Right lobe of liver (tissue), 6 donors: ENCODE data around the gene SLC26A8. TPM values are rescaled to one million over a fixed set of nuclear protein-coding genes. Genes with fewer than 3 reads are reported as not detected.
A peak's percentile ranks its signal among the peaks of the same experiment; 100 is the strongest.

ENCODE experiments used
- ATAC-seq, 4 donors: fragments of 200-7000 bp; cut with Tn5 transposase; one replicate each; pipeline ENCODE4 v1.9.1; 2020; ENCODE audit warnings: mild to moderate bottlenecking in 4 of 4, moderate library complexity in 4 of 4
- DNase-seq, 3 donors: peaks; one replicate each; pipeline ENCODE4 v3.0.0-alpha.2; 2020
- H3K27ac ChIP-seq, 3 donors: fragments of 200-600 bp; one replicate each; pipeline ENCODE4 v1.8.0; 2022
- H3K27me3 ChIP-seq, 2 donors: fragments of 200-600 bp; one replicate each; pipeline ENCODE4 v1.8.0; 2022
- H3K36me3 ChIP-seq, 4 donors: fragments of 200-600 bp; sonication (generic) in 1 of 4; one replicate each; pipeline versions ENCODE4 v1.5.1 to v1.8.0; 2017 to 2022; ENCODE audit warnings: control low read depth in 1 of 4
- H3K4me1 ChIP-seq, 4 donors: fragments of 200-600 bp; sonication (generic) in 1 of 4; one replicate each; pipeline versions ENCODE4 v1.5.1 to v1.8.0; 2017 to 2022; ENCODE audit warnings: control low read depth in 1 of 4
- H3K4me3 ChIP-seq, 3 donors: fragments of 200-600 bp; one replicate each; pipeline ENCODE4 v1.8.0; 2022
- H3K9me3 ChIP-seq, 4 donors: fragments of 200-600 bp; sonication (generic) in 1 of 4; one replicate each; pipeline versions ENCODE4 v1.5.1 to v1.8.0; 2017 to 2022; ENCODE audit warnings: control low read depth in 1 of 4
- POLR2A ChIP-seq: fragments of 450-650 bp; IDR thresholded peaks from one replicate; pipeline ENCODE4 v1.6.1; 2017; ENCODE audit warnings: antibody characterized with exemption, mild to moderate bottlenecking
- WGBS: methylation state at CpG from one replicate; pipeline ENCODE4 v1.1.6; 2018; ENCODE audit warnings: low coverage, low lambda C conversion rate; ENCODE audit not compliant: insufficient coverage; ENCODE audit errors: missing lambda C conversion rate; 5-methylcytosine and 5-hydroxymethylcytosine counted together
- intact Hi-C, 2 donors: fragments of 100-400 bp; cut with DNase I; formaldehyde crosslinking; loops; one replicate each; pipeline versions ENCODE4 v1.11.2 to v1.14.1; 2022
- total RNA-seq, 6 experiments: library from RNA; depleted of rRNA in 2 of 6; stranded (reverse); fragments of >200 nt in 2 of 6; fragmentation: NEBNext Ultra II Directional in 3 of 6; extraction: Animal tissue kit (Norgen Biotek cat#: 25700) in 3 of 6; gene quantifications; one replicate each; pipeline versions ENCODE4 v1.1.0 to v1.2.4, GENCODE V29; 2016 to 2023
- TF ChIP-seq, protein P1 (sequence below), 4 donors: fragments of 200-600 bp in 3 of 4; fragments of 450-650 bp in 1 of 4; IDR thresholded peaks; one replicate each; pipeline versions ENCODE4 v1.5.1 to v1.8.0; 2016 to 2022; ENCODE audit warnings: antibody characterized with exemption in 4 of 4, mild to moderate bottlenecking in 2 of 4
- donor health status: DM: no; HTN: yes; CAD: no.
- donor health status: DM: no; HTN: no; CAD: no.
- donor health status: DM: no; HTN: no; CAD: no.
- donor health status: DM: no; HTN: yes; CAD: no.
- donor health status: DM: no; HTN: yes; CAD: no.

SLC26A8 gene
- total RNA-seq, 6 experiments from 2014 or later: 0.06 to 0.33 (median 0.09) TPM

DNA sequence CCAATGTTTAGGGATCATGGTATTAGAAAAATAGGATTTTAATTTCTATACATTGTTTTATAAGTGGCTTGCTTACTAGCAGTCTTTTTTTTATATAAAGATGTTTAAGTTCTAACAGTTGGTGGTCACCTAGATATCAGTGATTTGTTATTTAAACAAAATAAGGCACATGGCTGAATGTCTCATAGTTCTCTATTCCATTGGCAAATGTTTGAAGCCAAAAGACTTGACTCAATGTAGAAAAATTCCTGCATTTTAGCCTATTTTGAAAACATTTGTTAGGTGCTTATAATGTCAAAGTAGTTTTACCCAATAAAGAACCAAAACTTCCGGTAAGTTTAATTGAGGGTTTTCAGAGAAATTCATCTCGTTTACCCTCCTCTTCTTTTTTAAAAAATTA, 30.0 kb upstream of the SLC26A8 start:
- no peak for TF ChIP-seq POLR2A
- no peaks in the 10 kb centered on the region for H3K9me3 ChIP-seq
- peaks cover 0 to 11% (median 0%) of the 10 kb centered on the region in 4 donors for H3K36me3 ChIP-seq
- DNase-seq (no peak), ATAC-seq (no peak)
- no peaks in the 10 kb centered on the region for H3K27me3 ChIP-seq
- 86% methylated on average over 2 of the region's 2 CpGs for WGBS
- H3K4me1 ChIP-seq: peaks cover 0 to 18% (median 0%) of the 10 kb centered on the region in 4 donors
- H3K27ac ChIP-seq: no peak overlapping the region
- no peak overlapping the region for H3K4me3 ChIP-seq
- intact Hi-C loops: no loop called here

DNA sequence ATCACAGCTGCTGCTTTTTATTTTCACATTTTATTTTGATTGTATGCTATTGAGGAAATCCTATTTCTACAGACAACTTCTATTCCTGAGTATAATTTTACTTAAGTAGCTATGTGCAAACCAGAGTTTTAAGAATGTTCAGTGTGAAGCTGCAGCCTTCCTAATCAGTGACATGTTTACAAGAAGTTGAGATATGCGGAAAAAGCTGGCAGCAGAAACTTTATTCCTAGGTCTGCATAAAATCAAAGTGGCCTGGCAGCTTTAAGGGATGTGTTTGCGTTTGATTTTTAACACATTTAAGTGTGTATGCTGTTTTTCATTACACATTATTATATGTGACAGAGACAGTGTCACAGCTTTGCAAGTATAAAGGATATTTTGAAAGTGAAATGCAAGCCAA, 29.4 kb upstream of the SLC26A8 start:
- ATAC-seq: no peak
- peaks cover 0 to 11% (median 0%) of the 10 kb centered on the region in 4 donors for H3K36me3 ChIP-seq

DNA sequence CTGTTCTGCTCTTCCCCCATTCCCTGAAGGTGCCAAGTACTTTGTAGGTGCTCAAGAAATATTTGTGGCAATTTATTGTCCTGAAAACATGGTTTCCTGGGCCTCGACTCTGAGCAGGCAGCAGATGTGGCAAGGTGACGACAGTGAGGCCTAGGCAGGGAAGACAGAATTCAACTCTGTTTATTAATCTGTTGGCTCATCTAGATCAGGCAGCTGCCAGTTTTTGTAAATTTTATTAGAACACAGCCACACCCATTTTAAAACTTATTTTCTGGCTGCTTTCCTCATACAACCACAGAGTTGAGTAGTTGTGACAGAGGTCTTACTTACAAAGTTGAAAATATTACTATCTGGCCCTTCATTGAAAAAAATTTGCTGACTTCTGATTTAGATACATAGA, 27.7 kb upstream of the SLC26A8 start:
- no peak for DNase-seq
- H3K9me3 ChIP-seq: no peaks in the 10 kb centered on the region
- ATAC-seq: no peak
- no peak overlapping the region for H3K27ac ChIP-seq
- no peaks in the 10 kb centered on the region for H3K27me3 ChIP-seq
- intact Hi-C loops: no loop called here
- TF ChIP-seq POLR2A: no peak
- TF ChIP-seq, protein P1, sequence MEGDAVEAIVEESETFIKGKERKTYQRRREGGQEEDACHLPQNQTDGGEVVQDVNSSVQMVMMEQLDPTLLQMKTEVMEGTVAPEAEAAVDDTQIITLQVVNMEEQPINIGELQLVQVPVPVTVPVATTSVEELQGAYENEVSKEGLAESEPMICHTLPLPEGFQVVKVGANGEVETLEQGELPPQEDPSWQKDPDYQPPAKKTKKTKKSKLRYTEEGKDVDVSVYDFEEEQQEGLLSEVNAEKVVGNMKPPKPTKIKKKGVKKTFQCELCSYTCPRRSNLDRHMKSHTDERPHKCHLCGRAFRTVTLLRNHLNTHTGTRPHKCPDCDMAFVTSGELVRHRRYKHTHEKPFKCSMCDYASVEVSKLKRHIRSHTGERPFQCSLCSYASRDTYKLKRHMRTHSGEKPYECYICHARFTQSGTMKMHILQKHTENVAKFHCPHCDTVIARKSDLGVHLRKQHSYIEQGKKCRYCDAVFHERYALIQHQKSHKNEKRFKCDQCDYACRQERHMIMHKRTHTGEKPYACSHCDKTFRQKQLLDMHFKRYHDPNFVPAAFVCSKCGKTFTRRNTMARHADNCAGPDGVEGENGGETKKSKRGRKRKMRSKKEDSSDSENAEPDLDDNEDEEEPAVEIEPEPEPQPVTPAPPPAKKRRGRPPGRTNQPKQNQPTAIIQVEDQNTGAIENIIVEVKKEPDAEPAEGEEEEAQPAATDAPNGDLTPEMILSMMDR (IDR thresholded peaks at IDR 0.05): no peak
- no peak overlapping the region for H3K4me3 ChIP-seq
- peaks cover 0 to 18% (median 0%) of the 10 kb centered on the region in 4 donors for H3K4me1 ChIP-seq
- 77% methylated on average over 2 of the region's 2 CpGs for WGBS
- H3K36me3 ChIP-seq: peaks cover 0 to 11% (median 0%) of the 10 kb centered on the region in 4 donors

More for the DNA sequence above, 29.4 kb upstream of the SLC26A8 start:
- Histone ChIP-seq H3K4me3 (no peak overlapping the region), H3K9me3 (no peaks in the 10 kb centered on the region), H3K27me3 (no peaks in the 10 kb centered on the region), H3K27ac (no peak overlapping the region), H3K4me1 (peaks cover 0 to 18% (median 0%) of the 10 kb centered on the region in 4 donors)
- intact Hi-C loops: no loop called here
- DNase-seq: no peak
- no peak for TF ChIP-seq POLR2A
- TF ChIP-seq, protein P1 (IDR thresholded peaks at IDR 0.05): no peak
- WGBS: 56% methylated on average over 2 of the region's 2 CpGs

GRCh38 chr6:36050947-36051710, 26.7 kb upstream of the SLC26A8 start:
- H3K27me3 ChIP-seq: no peaks in the 10 kb centered on the region
- no peak overlapping the region for H3K27ac ChIP-seq
- no peak for DNase-seq
- peak in 1 of 4 donors; percentile 9 for ATAC-seq
- peaks cover 0 to 11% (median 0%) of the 10 kb centered on the region in 4 donors for H3K36me3 ChIP-seq
- intact Hi-C loops: no loop called here
- WGBS: 88% methylated on average over 7 of the region's 16 CpGs
- TF ChIP-seq, protein P1 (IDR thresholded peaks at IDR 0.05): no peak
- no peak for TF ChIP-seq POLR2A
- peaks cover 0 to 14% (median 0%) of the 10 kb centered on the region in 4 donors for H3K4me1 ChIP-seq
- H3K9me3 ChIP-seq: no peaks in the 10 kb centered on the region
- no peak overlapping the region for H3K4me3 ChIP-seq

DNA sequence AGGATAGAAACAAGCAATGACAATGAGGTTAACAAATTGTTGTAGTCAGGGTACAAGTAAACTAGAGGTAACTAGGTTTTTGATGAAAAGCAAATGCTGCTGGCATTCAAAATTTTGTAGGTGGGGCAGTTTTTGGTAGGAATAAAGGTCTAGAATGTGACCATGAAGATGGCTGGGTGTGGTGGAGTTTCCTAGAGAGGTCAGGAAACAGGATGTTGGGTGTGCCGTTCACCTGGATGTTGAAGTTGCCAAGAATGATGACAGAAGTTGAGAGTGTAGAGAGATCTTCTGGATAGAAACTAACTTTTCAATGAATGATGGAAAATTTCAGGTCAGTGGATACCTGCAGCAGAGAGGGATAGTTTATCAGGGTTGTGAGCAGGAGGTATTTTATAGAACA, 25.9 kb upstream of the SLC26A8 start:
- Histone ChIP-seq H3K9me3 (no peaks in the 10 kb centered on the region), H3K27ac (no peak overlapping the region), H3K36me3 (peaks cover 0 to 11% (median 0%) of the 10 kb centered on the region in 4 donors), H3K4me1 (peaks cover 0 to 7% (median 0%) of the 10 kb centered on the region in 4 donors), H3K27me3 (no peaks in the 10 kb centered on the region), H3K4me3 (no peak overlapping the region)
- WGBS: 25% methylated on average over 1 of the region's 1 CpG
- ATAC-seq: no peak
- TF ChIP-seq, protein P1 (IDR thresholded peaks at IDR 0.05): no peak
- no peak for TF ChIP-seq POLR2A
- no peak for DNase-seq
- intact Hi-C loops: no loop called here
